HG03571 (cell line): ENCODE results near the gene CACNA2D3.
"Not testable (repeated sequence)": the region's sequence is repeated elsewhere in the genome, so short reads cannot be mapped to it uniquely, and the experiment has no call there.

Source experiments
- ATAC-seq: cut with Tn5 transposase; IDR thresholded peaks from one replicate; pipeline ENCODE4 v1.9.1; 2021; ENCODE audit not compliant: unreplicated experiment

CACNA2D3 gene

DNA sequence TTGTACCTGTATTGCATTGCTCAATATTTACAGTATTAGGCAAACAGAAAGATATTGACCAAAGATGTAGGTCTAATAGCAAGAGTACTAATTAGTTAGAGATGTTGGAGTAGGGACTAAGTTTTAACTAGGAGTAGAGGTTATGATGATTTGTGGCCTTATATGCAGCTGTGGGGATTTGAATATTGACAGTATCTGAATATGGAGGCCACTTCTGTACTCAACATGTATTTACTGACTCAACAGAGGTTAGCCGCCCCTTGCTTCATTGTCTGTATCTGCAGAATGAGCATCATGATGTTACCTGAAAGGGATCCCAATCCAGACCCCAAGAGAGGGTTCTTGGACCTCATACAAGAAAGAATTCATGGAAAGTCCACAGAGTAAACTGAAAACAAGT is 855.1 kb downstream of the CACNA2D3 start:
- ATAC-seq = no peak

DNA sequence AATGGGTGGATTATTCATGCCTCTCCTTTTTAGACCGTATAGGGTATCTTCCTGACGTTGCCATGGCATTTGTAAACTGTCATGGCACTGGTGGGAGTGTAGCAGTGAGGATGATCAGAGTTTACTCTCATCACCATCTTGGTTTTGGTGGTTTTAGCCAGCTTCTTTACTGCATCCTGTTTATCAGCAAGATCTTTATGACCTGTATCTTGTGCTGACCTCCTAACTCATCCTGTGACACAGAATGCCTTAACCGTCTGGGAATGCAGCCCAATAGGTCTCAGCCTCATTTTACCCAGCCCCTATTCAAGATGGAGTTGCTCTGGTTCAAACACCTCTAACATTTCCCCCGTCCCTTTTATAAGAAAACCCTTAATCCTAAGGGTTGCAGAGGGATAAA is 855.6 kb downstream of the CACNA2D3 start:
- ATAC-seq = not testable (repeated sequence)

DNA sequence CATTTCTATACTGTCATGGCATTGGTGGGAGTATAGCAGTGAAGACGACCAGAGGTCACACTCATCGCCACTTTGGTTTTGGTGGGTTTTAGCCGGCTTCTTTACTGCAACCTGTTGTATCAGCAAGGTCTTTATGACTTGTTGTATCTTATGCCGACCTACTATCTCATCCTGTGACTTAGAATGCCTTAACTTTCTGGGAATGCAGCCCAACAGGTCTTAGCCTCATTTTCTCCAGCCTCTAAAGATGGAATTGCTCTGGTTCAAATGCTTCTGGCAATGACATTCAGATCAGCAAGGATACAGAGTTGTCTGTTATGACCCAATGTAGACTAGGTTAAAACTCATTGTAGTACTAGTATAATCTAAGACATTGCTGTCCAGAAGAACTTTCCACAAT is 860.5 kb downstream of the CACNA2D3 start:
- no peak for ATAC-seq

DNA sequence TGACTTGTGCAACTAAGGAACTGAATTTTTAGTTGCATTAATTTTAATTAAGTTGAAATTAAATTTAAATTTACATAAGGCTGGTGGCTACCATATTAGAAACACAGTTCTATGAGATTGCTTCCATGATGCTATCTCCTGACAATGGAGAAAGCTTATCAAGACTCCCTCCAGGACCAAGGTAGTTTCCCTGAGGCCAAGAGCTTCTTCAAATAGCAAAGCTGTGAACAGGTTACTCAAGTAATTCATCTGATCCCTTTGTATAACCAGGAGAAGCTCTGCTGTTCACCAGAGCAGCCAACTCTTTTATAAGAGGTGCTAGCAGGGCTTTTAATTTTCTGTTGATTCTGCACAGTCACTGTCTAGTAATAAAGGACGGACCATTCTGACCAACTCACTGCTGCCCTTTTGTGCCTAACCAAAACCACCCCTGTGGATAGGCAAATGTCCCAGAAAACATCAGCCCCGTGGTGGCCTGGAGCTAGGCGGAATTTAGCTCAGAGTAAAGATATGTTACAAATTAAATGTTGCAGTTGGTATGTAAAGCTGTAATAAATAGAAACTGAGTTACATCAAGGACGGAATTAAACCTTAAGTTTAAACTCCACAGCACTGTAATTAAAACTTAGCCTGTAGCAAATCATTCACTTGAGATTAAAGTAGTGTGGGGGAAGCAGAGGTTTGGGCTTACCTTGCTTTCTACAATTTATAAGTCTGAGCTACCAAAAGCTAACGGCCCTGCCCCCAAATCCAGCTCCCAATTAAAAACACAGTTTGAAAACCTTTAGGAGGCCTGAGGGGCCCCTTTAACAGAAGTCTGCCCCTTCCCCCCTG is 861.1 kb downstream of the CACNA2D3 start:
- ATAC-seq = no peak

DNA sequence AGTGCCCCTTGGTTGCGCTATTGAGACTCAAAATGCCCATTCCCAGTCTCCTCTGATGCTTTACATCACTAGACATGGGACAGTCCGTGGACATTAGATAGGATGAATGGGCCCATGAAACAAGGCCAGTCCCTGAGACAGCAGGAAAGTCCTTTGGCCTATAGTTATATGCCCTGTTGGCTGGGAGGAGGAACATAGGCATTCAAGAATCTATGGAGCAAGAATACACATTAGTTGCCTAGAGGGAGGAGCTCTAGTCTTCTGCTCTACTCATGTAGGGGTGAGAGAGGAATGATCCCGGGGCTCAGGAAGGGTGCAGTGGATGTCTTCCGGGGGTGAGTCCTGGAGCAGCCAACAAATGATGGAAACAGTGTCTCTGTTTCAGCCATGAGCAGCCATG is 863.5 kb downstream of the CACNA2D3 start:
- ATAC-seq = no peak

DNA sequence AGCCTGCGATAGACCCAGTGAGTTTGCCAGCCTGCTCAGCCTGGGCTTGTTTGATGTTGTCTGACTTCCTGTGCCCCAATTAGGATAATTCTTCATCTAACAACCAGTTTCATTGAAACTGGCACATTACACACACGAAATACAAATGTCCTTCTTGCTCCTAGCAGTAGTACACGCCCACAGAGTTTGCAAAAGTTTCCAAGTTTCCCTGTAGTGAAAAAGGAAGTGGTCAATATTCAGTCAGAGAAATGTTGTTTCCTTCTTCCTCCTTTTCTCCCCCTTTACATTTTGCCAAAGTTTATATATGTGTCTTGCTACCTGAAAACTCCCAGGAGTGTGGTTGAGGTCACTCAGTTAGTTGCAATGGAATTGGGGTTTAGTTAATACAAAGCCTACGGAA is 863.9 kb downstream of the CACNA2D3 start:
- no peak for ATAC-seq

DNA sequence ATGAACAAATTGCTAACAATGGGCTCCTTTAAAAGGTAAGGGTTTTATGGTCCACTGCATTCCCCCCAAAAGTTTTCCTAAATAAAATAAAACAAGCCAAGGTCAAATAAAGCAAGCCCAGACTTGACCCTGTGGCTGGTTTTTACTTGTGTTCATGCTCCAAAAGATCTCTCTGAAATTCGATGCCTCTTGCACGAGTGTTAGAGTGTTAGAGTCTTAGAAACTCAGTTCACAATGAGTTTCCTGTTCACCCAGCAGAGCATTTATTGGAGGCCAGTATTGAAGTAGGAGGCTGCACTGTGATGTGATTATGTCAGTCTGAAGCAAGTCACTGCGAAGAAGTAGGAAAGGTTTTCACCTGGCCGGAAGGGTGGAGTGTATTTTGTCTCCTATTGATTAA is 865.4 kb downstream of the CACNA2D3 start:
- no peak for ATAC-seq

DNA sequence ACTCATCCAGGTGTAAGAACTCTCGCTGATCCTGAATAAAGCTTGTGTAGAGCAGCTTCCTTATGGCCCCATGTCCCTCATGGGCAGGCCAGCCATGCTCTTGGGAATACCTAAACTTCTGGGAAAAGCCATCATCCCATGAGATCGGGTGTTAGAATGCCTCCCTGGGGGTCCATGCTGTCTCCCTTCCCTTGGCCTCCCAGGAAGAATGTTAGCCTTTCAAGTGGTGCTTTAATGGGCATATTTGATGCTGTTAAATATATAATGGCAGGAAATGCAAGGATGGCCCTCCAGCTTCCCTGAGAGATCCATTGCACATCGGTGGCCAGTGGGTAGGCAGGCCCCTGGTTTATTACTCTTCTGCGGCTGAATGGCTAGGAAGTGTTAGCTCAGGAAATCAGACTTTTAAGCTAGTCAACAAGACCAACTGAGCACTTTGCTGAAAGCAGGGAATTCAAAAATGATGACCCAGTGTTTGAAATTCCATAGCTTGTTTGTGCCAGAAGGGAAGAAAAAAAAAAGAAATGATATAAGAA is 866.0 kb downstream of the CACNA2D3 start:
- ATAC-seq = no peak

DNA sequence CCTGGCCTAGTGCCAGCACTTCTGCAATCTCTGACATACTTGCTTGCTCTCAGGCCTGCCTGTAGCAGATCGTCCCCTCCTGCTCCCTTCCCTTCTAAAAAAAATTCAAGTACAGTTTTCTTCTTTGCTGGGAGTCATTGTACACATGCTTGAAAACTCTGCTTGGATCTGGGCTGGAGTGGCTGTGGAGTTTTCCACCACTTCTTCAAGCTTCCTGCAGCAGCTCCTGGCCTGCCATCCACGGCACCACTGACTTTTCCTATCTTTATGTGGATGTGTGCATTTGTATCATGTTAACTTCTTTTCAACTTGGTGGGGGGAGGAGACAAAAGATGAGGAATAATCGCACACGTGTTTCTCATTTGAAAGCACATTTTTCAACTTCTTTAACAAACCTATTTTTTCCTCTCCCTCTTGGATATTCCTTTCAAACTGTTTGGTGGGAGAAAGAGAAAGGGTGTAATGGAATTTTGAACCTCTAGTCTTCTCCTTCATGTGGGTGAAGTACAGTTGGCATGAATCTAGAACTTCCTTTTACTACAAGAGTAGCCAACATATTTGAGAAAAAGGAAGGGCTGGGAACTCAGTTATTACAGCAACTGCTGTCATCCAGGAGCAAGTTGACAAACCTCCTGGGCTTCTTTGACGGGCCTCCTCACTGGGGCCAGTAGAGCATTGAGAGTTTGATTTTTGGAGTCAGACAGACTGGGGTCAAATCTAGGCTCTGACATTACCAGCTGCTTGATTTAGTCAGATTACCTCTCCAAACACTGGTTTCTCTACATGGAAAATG is 866.7 kb downstream of the CACNA2D3 start:
- ATAC-seq = no peak

DNA sequence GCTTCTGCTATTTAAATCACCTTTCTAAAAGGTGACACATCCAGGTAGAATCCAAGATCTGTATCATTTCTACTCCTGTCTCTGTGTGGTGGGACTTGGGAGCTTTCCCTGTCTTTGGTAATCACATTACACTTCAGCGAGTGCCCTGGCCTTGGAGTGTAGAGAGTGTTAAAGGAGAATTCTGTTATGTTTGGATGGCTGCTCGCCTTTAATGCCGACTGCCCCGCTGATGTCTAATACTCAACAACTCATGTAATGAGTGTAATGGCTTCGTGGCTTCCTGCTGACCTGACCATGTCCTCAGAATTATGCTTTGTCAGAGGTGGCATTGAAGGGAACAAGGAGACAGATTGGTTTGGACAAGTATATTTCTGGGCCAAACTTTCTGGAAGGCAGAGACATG is 871.8 kb downstream of the CACNA2D3 start:
- ATAC-seq = no peak

DNA sequence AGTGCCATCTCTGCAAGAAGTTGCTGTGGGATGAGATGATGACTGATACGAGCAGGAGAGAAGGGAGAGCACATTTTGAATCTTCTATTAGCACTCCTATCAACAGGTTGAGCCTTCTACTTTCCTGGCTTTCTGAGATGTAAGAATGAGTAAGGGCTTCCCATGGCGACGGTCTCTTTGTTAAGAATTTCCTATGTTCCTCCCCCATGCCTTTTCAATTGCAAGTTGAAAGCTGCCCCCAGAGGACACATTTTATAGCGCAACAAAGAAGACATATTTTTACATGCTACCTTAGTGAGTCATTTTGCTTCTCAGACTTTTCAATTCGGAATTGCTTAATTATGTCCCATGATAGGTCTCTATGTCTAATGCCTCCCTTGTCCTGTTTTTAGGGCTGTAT is 876.8 kb downstream of the CACNA2D3 start:
- ATAC-seq = no peak

DNA sequence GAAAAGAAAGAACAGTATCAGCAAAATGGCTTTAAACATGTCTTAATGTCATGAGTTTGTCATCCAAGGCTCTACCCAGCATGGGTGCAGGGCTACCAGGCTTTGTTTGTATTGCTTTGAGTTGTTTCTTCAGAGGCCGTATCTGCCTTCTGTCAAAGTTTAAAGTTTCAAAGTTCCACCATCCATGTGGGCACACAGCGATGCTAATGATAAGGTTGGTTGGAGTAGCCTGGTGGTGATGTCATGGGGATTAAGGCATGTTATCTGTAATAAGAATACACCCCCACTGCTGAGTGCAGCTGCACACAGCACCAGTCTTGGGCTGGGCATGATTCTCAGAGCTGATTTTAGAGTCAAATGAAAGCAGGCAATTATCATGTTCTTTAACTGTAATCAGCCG is 877.5 kb downstream of the CACNA2D3 start:
- no peak for ATAC-seq

DNA sequence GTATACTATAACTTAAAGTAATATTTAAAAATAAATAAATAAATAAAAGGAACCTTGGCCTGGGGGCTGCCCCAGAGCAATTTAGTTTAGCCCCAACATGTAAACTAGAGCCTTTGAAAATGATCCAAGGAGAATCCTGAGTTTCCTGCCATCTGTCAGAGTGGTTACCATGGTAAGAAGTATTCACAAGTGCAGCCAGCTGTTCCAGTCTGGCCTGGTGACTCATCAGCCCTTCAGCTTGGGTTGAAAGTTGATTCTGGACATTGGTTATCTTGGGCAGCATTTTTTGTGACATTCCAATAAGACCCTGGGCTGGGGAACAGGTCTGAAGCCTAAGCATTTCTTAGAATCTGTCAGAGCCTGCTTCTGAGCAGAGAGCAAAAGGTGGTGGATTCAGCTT is 878.2 kb downstream of the CACNA2D3 start:
- ATAC-seq = no peak

DNA sequence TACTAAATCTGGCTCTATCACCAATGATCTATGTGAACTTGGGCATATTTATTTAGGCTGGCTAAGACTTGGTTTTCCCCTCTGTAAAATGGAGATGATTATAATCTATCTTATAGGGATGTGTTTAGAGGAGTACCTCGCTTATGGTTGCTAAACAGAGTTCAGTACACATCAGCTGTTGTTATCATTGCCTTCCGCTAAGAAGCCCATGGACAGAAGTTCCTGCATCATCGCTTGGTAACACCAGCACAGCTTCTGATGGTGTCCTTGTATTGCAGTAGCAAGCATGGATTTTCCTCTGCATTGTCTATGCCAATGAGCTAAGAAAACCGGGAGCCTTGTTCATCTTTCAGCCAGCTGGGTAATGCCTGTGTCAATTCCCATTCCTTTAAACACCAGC is 878.6 kb downstream of the CACNA2D3 start:
- ATAC-seq = no peak

DNA sequence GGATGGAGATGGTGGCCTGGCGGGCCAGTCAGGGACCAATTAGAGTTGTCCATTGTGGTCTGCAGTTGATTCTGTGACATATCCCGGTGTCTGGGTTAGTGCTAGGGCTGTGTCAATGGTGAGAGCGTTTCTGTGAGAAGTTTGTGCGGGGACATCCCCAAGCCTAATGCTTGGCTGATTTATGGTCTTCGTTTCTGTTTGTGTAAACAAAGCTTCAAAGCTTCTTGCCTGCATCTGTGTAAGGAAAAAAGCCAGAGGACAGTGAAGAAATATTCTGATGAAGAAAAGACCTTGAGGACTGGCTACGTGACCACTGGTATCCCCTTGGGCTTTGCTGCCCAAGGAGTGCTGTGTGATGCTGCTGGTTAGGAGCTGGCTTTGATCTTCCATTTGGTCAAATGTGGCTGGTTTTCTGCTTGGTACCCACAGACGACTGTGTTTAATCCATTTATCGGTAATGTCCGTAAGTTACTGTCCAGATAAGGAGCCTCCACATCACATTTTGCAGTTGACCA is 880.1 kb downstream of the CACNA2D3 start:
- no peak for ATAC-seq

DNA sequence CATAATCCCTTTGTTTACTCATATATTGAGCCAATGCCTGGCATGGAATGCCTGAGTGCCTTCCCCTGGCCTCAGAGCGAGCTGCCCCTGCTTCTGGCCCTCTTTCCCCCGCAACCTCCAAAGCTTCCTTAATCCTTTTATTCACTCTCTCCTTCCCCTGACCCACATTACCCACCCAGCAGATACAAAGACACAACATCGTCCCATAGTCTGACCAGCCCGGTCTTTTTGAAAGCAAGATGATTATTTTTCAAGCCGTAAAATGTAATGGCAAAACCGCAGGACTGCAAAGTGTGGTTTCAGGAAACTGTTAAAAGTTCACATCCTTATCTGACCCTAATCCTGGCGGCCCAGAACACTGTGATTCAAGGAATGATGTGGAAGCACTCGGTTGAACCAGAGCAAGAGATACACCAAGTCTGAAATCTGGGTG is 883.9 kb downstream of the CACNA2D3 start:
- no peak for ATAC-seq

DNA sequence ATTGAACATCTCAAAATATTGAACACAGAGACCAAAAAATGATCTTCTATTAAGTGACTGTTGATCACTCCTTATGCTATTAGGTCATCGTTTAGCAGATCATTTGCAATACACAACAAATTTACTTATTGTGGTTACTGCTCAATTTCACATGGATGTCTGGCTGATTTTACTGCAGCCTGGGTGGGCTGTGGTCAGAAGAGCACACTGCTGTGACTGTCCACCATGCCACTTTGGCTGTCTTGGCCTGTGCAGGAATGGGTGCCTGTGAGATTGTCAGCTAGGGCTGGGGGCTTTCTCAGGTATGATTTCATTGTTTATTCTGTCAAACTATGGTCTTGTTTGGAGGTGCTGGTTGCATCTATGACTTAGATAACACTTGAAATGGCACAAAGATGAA is 885.6 kb downstream of the CACNA2D3 start:
- ATAC-seq = no peak

DNA sequence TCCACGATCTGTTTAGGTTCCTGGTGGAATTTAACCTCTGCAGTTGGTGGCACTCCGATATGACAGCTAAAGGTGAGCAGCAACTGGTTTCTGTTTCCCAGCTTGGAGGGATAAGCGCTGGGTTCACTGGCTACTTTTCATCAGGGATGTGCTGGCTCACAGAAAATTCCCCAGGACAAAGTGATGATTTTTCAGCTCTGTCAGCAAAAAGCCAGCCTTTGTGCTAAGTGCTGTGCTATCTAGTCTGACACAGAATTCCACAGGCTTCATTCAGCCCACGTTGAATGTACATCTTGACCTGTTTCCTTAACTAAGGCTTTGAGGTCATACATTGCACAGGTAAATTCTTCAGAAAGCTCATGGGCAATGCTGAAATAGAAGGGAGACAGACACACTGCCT is 887.0 kb downstream of the CACNA2D3 start:
- no peak for ATAC-seq

DNA sequence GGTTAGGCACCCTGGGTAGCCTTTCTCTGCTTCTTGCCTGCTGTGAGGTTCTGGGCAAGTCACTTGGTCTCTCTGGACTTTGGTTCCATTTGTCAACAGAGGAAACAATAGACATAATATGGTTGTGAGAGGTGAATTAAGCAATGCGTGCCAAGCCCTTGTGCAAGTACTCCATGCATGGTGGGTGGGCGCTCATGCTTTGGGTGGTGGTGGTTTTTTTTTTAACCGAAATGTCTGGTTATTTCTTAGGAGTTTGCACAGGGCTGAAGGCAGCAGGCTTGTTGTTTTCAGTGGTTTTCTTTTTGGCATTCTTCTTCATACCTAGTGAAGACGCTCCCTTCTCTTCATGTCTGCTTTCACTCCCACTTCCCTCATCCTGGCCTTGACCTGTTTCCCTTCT is 889.7 kb downstream of the CACNA2D3 start:
- no peak for ATAC-seq

DNA sequence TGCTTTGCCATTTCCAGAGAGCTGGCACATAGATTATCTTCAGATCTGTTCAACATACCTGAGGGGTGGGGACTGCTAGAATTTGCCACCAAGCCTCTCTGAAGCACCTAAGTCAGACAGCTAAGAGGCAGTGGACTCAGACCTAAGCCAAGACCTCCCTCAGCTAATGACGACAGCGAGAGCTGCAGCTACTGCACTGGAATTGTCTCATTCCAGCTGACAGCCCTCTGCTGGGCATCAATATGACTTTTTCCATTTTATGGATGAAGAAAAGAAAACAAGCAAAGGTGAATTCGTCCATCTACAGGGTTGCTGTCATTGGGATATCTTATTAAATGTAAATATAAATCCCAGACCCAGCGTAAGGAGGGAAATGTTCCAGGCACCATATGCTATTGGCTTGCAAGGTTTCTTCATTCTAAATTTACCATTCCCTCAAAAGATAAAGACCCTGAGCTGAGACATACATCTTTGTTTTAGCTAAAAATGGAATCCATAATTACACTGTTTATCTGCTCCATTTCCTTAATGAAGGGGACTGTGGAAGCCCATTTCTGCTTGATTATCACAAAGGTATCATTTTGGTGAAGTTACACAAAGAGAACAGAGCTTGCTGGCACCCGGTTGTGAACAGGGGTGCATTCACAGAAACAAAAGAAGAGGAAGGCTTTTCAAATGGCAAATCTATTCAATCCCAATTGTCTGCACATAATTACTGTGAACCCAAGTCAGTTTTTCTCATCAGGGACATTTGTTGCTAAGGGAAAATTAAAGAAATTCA is 891.0 kb downstream of the CACNA2D3 start:
- ATAC-seq = no peak

DNA sequence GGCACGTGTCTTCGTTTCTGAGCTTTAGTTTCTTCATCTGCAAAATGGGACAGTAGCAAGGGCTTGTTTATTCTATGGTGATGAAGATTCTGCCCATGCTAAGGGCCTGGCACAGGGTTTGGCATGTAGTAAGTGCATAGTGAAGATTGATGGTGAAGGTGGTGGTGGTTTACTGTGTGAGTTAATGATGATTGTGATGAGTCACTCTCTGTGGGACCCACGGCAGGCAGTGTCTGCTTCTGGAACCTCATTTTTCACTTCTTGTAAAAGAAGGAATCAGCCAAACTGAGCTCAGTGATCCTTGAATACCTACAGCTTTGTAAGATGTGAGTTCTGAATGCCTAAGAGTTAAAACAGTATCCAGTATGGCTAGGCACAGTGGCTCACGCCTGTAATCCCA is 891.7 kb downstream of the CACNA2D3 start:
- ATAC-seq = no peak
